ENCODE measurements around the gene NACC2.

GRCh38 chr9:136036848-136037247 lies 58.2 kb downstream of the NACC2 start:
- TF ChIP-seq NANOG (IDR thresholded peaks at IDR 0.05; ENCODE audit: borderline replicate concordance) (no peak), POLR2AphosphoS5 (IDR thresholded peaks at IDR 0.05; ENCODE audit: low read depth) (no peak), EZH2 (IDR thresholded peaks at IDR 0.05; ENCODE audit: low read depth, unreplicated experiment) (no peak), ETS1 (IDR thresholded peaks at IDR 0.05) (no peak), STAT1 (IDR thresholded peaks at IDR 0.05; ENCODE audit: unreplicated experiment) (no peak), CREB1 (CRISPR knock-in tag; IDR thresholded peaks at IDR 0.05; ENCODE audit: low read depth) (no peak), ZNF114 (CRISPR knock-in tag; IDR thresholded peaks at IDR 0.05) (no peak), EZH2phosphoT487 (IDR thresholded peaks at IDR 0.05; ENCODE audit: unreplicated experiment) (no peak), ZNF462 (CRISPR knock-in tag; IDR thresholded peaks at IDR 0.05) (no peak), ZNF331 (CRISPR knock-in tag; IDR thresholded peaks at IDR 0.05; ENCODE audit: low read depth) (no peak)
- TF ChIP-seq, protein P1, sequence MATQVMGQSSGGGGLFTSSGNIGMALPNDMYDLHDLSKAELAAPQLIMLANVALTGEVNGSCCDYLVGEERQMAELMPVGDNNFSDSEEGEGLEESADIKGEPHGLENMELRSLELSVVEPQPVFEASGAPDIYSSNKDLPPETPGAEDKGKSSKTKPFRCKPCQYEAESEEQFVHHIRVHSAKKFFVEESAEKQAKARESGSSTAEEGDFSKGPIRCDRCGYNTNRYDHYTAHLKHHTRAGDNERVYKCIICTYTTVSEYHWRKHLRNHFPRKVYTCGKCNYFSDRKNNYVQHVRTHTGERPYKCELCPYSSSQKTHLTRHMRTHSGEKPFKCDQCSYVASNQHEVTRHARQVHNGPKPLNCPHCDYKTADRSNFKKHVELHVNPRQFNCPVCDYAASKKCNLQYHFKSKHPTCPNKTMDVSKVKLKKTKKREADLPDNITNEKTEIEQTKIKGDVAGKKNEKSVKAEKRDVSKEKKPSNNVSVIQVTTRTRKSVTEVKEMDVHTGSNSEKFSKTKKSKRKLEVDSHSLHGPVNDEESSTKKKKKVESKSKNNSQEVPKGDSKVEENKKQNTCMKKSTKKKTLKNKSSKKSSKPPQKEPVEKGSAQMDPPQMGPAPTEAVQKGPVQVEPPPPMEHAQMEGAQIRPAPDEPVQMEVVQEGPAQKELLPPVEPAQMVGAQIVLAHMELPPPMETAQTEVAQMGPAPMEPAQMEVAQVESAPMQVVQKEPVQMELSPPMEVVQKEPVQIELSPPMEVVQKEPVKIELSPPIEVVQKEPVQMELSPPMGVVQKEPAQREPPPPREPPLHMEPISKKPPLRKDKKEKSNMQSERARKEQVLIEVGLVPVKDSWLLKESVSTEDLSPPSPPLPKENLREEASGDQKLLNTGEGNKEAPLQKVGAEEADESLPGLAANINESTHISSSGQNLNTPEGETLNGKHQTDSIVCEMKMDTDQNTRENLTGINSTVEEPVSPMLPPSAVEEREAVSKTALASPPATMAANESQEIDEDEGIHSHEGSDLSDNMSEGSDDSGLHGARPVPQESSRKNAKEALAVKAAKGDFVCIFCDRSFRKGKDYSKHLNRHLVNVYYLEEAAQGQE (IDR thresholded peaks at IDR 0.05; ENCODE audit: unreplicated experiment): no peak
- TF ChIP-seq, protein P2, sequence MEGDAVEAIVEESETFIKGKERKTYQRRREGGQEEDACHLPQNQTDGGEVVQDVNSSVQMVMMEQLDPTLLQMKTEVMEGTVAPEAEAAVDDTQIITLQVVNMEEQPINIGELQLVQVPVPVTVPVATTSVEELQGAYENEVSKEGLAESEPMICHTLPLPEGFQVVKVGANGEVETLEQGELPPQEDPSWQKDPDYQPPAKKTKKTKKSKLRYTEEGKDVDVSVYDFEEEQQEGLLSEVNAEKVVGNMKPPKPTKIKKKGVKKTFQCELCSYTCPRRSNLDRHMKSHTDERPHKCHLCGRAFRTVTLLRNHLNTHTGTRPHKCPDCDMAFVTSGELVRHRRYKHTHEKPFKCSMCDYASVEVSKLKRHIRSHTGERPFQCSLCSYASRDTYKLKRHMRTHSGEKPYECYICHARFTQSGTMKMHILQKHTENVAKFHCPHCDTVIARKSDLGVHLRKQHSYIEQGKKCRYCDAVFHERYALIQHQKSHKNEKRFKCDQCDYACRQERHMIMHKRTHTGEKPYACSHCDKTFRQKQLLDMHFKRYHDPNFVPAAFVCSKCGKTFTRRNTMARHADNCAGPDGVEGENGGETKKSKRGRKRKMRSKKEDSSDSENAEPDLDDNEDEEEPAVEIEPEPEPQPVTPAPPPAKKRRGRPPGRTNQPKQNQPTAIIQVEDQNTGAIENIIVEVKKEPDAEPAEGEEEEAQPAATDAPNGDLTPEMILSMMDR (conservative IDR thresholded peaks at IDR 0.05; ENCODE audit: low read depth in 2 of 2): no peak
